ENCODE data around the gene ASXL1.

The ASXL1 gene

DNA sequence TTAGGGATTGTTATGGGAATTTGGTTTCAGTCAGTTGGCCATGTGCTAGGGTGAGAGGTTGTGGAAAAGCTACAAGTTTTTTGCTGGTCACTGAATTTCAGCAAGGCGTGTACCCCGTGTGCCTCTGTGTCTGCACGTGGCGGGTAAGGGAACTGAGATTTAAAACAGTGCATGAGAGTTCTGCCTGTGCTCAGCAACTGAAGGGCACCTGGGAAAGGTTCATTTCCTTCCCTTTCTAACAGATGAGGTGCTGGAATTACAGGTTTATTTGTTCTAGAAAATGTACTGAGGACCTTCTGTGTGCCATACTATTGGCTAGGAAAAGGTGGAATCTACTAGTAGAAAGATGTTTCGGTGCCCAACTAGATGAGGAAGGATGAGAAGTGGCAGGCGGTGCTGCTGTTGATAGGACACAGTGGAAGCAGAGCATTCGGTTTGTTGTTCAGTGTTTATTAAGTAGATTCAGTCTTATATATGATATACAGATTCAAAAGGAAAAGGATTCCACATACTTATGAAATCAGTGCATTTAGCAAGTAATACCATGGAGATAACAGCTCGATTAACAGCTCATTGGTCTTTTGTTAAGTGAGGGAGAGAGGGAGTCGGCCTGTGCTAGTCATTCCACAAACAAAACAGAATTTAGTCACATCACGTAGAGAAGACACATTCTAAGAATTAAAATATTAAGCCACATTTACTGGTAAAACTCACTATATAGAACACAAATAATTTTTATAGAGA, 84.7 kb downstream of the ASXL1 start:
- no peak for DNase-seq

DNA sequence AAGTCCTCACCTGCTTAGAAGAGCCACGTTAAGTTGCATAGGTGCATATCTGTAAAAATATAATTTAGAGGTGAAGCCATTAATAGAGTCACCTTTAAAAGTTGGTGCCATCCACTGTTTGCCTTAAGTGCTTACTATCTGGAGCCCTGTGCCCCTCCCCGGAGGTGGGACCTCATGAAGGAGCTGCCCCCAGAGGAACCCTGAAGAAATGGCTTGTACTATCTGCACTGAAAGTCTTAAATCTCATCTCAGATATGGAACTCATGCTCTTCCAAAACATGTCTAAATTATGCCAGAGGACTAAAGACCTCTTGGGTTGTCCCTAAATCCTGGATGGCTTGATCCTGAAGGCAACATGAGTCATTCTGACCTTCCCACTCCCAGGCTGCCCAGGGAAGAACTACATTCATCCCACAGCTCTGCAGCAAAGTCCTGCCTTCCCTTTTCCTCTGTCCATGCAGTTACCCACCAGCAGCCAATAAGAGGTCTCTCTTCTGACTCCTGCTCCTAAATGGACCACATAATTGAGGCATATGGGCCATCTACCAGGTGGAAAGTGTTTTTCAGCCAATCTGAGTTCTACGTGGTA, 85.3 kb downstream of the ASXL1 start:
- DNase-seq, result no peak

DNA sequence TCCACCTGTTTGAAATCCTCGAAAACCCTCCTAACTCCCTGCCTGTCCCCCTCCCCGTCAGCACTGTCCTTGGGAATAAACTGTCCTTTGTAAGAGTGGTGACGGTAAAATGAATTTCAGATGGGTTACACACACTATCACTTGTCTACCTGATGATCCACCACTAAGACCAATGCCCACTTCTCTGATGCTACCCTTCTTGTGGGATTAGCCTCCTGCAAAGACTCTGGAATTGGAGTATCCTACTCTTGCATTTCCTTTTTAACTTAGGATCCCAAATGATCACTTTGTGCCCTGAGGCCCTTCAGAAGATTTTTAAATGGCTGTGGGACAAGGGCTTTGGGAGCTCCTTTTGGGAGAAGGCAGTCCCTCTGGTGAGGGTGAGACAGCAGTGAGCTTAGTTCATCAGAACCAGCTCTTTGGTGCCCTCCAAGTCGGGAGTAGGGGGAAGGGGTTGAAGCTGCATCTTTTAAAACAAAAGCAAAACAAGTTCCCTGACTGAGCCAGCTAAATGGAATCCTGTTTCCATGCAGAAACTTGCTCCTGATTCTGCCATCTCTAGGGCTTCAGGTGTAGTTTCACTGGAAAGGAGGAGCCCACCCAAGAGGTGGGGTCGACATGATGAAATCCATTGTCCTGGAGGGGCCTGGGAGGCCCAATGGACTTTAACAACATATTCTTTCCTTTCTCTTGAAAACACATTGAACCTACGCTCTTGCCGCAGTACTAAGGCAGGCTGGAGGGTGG, 86.5 kb downstream of the ASXL1 start:
- DNase-seq, result no peak

DNA sequence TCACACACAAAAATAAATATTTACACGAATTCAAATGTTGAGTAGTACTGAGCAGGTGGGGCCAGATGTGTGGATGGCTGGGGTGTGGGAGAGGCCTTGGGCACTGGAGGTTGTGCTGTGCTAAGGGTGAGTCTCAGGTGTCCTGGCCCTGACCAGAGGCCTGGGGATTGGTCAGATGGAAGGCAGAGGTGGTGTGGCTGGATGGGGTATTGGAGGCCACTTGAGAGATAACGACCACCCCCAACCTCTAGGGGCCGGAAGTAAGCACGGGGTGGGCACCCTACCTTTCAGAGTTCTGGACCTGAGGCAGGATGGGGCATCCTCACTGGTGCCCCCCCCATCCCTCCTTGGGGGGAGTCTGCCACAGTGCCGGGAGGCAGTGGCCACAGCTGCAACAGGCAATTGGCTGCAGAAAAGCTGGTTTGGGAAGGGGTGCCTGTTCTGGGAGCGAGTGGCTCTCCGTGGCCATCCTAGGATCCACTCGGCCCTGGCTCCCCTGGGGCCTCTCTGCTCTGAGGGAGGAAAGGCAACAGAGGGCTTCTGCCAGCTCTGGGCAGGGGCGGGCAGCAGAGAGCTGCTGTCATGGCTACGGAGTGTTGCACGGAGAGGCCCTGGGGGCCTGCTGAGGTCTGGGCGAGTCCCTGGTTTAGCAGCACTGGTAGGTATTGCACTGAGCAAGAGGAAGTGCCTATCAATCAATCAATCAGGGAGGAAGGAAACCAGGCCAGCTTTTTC, 87.6 kb downstream of the ASXL1 start:
- DNase-seq, result peak; percentile 8

DNA sequence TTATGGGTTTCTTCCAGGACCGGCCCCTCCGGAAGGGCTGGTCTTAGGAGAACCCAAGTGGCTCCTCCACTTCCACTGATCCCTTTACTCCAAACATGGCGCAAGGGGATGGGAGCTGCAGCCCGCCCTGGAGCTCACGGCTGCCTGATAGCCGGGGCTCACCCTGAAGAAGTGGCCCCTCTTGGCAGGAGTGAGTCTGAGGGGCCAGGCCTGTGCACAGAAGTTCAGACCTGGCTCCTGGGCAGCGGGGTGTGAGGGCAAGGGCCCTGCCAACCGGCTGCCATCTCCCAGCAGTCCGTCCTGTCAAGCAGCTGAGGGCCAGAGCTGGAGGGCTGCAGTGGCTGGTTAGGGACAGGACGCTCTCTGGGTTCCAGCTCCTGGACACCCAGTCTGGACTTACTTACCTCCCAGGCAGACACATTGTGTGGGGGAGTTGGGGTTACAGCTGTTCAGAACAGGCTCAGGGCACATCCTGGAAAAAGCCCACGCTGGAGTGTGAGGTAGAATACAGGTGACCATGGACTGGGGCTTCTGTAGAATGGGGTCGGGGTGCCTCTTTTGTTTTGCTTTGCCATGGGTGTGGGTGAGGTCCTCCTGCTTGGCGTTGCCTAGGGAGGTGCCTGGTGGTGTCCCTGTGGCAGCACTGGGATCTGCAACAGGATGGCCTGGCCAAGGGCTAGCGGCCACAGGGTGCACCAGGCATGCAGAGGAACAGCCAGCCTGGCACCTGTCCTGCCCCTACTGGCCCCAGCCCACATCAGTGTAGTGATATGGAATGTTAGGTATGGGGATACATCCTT, 88.4 kb downstream of the ASXL1 start:
- no peak for DNase-seq

DNA sequence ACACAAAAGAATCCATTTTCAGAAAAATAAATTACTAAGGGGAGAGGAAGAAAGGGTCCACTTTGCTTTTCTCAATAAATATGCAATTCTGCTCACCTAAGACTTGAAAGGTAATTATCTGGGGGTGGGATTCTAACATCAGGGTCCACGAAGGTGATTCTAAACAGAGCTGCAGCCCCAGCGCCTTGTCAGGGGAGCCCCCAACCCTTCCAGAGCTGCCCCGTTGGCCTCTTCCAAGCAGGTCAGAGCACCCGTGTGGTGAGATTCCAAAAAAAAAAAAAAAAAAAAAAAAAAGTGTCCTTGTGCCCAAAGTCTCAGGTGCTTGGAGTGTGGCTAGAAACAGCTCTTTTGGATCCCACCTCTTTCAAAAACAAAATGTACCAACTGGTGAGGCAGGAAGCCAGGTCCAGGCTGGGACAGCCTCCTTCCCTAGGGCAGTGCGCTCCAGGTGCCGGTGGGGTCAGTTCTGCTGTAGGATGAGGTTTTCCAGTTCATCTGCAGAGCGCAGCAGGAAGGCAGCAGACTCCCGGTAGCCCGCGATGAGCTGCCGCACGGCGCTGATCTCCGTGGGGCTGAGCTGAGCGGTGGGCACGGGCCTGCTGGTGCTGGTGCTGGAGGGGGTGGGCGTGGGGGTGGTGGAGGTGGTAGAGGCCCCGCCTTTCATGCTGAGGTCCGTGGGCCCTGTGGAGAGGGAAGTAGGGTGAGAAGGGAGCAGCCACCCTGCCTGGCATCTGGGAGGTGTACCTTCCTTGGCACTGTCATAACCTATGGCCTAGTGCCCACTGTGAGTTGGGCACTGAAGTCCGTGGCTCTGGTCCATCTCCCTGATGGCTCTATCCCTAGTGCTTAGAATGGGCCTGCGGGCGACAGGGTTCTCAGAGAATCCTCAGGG, 89.3 kb downstream of the ASXL1 start:
- no peak for DNase-seq

DNA sequence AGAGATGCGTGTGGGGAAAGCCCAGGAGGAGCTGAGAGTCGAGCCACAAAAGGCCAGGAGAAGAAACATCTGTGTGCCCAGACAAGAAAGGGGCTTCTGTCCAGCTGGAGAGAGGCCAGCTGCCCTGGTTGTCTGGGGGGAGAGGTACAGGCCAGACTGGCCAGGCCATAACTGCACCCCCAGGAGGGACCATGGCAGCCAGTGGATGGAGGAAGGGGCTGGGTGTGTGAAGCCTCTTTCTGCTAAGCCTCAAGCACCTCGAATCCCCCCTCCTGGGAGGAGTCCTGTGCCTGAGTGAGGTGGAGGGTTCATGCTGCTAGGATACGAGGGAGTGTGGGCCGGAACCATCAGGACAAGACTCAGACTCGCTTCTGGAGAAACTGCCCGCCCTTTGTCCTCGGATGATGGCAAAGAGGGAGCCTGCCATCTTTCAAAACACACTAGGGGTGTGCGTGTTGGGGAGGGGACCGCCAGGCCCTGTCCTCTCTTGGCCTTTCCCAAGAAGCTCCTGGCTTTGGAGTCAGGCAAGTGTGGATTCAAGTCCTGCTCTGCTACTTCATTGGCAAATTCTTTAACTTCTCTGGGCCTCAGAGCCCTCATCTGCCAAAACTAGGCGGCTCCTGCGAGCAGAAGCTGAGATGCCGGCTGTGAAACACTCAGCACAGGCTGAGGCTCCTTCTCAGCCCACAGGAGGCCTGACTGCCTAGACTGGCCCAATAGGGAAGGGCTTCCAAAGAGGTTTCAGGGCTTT, 90.3 kb downstream of the ASXL1 start:
- no peak for DNase-seq

DNA sequence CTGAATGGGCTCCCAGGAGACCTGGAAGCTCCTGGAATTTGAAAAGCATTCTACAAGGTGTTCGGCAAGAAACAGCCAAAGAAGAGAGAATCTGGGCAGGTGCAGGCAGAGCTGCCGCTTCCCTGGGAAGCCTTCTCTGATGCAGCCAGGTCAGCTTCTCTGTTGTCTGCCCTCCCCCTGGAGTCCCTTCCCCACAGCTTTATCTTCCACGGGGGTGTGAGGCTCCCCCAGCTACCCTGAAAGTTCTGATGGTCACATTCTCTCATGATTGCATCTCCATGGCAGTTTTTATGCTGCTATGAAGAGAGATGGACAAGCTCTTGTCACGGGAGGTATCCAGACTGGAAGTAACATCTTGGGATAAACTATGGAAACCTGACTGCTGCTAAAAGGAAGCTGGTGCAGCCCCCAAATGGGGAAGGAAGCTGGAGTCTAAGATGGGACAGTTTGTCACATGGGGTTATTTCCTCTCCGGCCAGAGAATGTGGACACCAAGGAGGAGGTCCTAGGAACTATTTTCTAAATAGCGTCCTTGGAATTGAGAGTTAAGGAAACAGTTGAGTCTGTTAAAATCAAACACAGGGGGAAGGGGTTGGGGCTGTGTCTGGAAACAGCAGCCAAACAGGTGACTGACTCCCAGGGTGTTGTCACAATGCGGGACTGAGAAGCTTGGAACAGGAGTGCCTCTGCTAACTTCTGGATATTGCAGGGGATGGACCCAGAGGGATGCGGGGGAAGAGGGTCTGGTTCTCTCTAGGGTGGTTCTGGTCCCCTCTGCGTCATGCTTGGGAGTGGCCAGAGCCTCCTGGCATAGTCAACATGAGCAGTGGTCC, 91.1 kb downstream of the ASXL1 start:
- DNase-seq, result no peak

DNA sequence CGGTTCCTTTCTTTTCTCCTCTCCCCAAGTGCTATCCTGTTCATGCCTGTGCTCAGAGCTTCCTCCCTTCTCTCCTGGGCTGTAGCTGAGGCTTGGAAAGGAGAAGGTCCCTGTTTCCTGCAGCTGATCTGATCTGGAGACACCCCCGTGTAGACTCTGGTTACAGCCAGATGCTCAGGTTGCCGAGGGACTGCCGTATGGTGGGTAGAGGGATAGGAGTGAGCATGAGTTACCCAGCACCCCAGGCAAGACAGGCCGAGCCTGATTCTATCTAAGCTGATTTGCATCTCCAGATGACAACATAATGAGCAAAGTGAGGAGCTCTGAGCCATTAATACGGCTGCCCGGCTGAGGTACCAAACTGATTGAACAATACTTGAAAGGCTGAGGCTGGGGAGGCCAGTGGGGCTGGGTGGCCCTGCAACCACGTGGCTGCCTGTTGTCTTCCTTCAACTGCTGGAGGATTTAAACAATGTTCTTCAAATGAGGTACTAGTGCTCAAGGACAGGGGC, 91.8 kb downstream of the ASXL1 start:
- DNase-seq, result no peak

DNA sequence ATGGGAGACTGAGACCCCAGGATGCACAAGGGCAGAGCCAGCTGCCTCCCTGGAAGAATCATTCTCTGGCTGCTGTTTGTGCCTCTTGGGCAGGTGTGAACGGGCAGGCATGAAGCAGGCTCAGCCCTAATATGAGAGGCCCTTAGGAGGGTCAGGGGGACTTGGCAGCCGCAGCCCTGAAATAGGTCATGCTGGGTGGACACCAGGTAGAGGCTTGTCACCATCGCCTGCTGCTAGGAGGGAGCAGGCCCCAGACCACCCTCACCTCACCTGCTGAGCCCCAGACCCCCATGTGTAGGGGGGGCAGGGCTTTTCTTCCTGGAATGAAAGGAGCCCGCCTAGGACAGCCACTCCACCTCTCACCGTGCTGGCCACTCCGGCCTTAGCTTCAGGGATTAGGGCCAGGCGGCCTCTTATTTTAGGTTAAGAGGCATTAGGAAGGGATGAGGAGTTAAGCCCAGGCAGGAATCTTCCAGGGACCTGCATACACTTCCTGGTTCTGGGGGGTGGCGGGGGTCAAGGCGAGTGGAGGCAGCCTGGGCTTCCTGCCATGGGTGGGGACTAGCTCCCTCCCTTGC, 92.4 kb downstream of the ASXL1 start:
- no peak for DNase-seq

DNA sequence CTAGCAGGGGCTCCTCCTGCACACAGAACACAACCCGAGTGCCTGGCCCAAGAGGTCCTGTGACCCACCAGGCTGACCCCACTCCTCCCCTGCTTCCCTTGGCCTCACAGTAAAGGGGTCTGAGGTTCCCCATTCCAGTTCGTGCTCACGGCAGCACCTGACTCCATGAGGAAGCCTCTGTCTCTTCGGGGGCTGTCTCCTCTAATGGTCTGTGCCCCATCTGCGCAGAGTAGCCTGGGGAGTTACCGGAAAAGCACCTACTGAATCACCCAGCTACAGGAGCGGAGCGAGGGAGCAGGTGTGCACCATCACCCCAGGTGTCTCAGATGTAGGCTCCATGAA, 93.2 kb downstream of the ASXL1 start:
- DNase-seq, result no peak

DNA sequence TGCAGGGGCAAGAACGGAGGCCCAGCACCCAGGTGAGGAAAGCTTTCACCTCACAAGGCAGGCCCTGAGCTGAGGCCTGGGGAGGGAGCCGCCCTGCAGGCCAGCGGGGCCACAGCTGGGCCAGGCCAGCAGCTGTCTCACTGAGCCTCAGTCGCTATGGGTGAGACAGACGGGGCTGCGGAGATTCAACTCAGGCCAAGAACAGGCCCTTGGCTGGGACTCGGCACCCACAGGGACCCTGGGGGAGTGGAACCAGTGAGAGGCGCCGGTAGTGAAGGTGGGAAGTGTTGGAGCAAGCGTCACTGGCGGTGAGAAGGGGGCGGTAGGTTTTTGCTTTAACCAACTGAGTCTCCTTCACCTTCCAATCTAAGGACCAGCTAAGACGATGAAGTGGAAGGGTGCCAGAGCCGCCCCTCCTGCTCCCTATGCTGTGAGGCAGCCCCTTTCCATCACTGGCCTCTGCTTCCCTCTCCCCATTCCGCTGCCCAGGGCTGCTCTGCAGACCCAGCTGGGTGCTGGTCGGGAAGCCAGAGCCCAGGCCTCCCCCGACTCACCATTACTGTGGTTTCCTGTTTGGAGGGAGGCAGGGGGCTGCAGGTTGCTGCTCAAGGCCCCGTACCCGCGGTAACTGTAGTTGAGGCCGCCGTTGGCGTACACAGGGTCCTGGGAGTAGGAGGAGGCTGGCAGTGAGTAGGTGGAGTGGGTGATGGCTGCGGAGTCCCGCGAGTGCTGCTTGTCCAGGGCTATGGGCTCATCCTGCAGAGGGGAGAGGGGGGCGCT, 93.7 kb downstream of the ASXL1 start:
- DNase-seq, result no peak

DNA sequence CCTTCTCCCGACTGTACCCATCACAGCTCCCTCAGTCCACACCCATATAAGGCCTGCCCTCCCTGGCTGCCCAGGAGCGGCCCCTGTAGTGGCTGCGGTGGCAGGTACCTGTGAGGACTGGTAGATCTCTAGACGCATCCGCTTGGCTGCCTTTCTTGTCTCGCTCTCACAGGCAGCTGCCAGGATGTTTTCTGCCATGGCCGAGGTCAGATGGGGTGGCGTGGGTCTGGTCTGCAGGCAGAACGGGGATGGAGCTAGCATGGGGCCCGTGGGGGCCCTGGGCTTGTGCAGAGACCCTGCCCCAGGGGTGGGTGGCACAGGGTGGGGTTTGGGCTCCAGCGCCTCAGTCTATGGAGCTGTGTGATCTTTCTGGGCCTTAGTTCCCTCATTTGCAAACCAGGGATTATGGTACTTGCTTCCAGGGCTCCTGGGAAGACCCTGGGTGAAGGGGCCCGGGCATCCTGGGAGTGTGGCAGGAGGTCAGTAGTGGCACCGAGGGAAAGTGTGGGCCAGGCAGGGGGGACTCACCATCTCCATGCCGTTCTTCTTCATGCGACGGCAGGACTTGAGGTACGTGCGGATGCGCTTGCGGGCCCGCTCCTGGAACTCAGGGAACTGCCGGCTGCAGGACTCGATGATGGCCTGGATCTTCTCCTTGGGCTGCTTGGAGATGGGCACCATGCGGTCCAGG, 94.8 kb downstream of the ASXL1 start:
- DNase-seq, result no peak

DNA sequence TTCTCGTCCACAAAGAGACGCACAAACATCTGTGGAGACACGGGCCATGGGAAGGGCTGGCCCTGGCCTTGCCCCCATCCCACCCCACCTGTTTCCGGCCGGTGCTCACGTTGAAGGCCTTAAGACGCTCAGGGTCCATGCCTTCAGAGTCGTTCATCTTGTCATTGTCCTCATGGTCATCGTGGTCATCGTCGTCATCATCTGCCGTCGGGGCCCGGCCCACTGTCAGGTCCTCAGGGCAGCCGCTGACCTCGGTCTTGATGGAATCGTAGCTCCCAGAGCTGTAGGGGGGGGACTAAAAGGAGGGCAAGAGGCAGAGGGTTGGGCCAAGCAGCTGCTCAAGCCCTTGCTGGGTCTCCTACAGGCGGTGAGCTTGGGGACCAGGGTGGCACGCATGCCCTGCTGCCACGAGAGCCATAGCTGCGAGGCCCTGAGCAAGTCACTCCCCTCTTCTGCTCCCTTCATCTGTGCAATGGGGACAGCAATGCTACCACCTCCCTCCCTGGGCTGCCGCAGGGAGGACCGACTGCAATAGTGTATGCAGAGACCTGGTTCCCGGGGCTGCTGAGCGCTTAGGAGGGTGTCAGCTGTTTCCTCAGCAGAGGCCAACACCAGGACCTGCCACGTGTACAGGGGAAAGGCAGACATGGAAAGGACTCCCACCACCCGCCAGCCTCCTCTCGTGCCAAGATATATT, 95.5 kb downstream of the ASXL1 start:
- DNase-seq, result no peak

DNA sequence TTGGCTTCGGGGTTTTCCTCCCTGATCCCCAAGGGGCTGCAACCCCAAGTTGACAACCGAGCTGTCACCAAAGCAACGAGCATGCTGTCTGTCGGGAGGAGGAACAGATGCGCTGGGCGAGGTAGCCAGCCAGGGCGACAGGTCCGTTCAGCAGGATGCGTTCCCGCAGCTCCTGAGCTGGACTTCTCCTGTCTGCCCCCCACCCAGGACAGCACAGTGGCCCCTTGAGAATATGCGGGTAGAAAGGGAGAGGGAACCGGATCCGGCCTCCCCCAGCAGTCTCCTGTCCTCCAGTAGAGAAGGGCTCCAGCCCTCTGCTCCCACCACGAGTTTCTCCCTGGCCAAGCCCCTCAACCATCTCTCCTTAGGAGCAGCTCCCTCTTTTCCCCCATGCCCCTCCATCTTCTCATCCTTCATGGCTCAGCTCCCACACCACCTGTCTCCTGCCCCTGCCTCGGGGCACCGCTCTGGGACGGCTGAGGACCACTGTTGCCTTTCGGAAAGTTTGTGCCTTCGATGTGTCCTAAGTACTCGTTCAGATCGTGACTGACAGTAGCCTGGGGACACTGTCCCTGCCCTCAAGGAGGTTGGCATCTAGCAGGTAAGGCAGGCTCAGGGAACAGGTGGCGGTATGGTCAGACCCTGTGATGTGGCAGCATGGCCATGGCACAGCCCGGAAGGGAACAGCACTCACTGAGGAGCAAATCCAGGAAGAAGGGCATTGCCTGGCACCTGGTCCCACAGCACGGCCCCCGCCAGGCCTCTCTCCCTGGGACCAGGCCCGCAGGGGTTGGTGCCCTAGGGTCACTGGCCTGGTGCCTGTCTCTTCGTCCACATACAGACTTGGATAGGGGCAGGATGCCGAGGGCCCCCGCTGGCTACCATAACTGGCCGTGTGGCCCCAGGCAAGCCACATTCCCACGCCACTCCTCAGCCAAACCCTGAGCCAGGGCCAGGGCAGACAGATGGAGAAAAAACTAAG, 96.3 kb downstream of the ASXL1 start:
- no peak for DNase-seq
